Mammary epithelial cell (primary cell): ENCODE results near the gene CRYBG2.

Experiments used
- EZH2 ChIP-seq: IDR thresholded peaks from 2 replicates; pipeline ENCODE4 v1.6.1; 2012; ENCODE audit warnings: low read length, inconsistent platforms, borderline replicate concordance
- TF ChIP-seq, protein P1 (sequence below), 2 donors: IDR thresholded peaks in 1 of 2; conservative IDR thresholded peaks in 1 of 2; 2 replicates each; pipeline ENCODE4 v1.5.1; 2011 to 2012; ENCODE audit warnings: inconsistent platforms in 2 of 2, low read length in 2 of 2, mild to moderate bottlenecking in 2 of 2, control low read depth in 1 of 2, low read depth in 1 of 2; ENCODE audit not compliant: insufficient read depth in 1 of 2; ENCODE audit errors: extremely low read depth in 1 of 2

DNA sequence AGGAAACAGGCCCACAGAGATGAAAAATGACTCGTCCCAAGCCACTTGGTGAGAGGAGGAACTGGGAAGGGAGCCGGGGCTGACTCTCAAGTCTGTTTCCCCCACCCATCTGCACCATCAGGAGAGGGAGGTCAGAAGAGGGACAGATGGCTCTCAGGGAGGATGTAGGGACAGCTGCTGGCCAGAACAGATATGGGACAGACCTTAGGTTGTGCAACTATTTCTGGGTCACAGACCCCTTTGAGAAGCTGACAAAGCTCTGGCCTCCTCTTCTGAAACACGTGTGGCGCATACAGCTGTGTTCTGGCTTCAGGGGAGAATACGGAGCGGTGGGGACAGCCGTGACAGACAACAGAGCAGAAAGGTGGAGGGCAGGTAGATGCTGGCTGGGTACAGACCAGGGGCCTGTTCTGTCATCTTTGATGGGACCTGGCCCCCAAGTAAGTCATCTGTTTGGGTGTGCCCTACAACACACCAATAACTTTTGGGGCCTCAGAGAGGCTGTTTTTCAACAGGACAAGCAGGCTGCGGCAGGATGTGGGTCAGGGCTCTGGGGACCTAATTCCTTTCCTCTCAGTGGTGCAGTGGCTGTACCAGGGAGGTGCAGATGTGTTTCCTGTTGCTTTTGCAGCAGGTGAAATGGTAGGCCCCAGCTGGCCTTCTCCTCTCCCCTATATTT is 66.8 kb downstream of the CRYBG2 start:
- TF ChIP-seq, protein P1, sequence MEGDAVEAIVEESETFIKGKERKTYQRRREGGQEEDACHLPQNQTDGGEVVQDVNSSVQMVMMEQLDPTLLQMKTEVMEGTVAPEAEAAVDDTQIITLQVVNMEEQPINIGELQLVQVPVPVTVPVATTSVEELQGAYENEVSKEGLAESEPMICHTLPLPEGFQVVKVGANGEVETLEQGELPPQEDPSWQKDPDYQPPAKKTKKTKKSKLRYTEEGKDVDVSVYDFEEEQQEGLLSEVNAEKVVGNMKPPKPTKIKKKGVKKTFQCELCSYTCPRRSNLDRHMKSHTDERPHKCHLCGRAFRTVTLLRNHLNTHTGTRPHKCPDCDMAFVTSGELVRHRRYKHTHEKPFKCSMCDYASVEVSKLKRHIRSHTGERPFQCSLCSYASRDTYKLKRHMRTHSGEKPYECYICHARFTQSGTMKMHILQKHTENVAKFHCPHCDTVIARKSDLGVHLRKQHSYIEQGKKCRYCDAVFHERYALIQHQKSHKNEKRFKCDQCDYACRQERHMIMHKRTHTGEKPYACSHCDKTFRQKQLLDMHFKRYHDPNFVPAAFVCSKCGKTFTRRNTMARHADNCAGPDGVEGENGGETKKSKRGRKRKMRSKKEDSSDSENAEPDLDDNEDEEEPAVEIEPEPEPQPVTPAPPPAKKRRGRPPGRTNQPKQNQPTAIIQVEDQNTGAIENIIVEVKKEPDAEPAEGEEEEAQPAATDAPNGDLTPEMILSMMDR (conservative IDR thresholded peaks at IDR 0.05 in 1 of 2, IDR thresholded peaks at IDR 0.05 in 1 of 2; ENCODE audit: extremely low read depth in 1 of 2, insufficient read depth in 1 of 2, low read depth in 1 of 2, low read length in 2 of 2) = no peak
- TF ChIP-seq EZH2 = no peak
